ENCODE data around the gene TRPC4.

Gene TRPC4

GRCh38 chr13:37869506-37869755, 141 bp downstream of the TRPC4 start:
- H3K9ac ChIP-seq (ENCODE audit: low read length) = no peak overlapping the region
- H3K79me2 ChIP-seq (ENCODE audit: insufficient read depth, low read length) = no peaks in the 10 kb centered on the region
- H3K27ac ChIP-seq (ENCODE audit: low read depth, low read length) = no peak overlapping the region
- H3F3A ChIP-seq (ENCODE audit: insufficient read depth) = no peaks in the 10 kb centered on the region
- H3K4me3 ChIP-seq (ENCODE audit: insufficient read depth, low read length, poor library complexity, severe bottlenecking) = no peak overlapping the region
- H3K9me3 ChIP-seq (ENCODE audit: insufficient read depth, low read length) = no peaks in the 10 kb centered on the region
- no peak overlapping the region for H2AFZ ChIP-seq (ENCODE audit: low read depth, low read length, severe bottlenecking)
- TF ChIP-seq CTCF (IDR thresholded peaks at IDR 0.05; ENCODE audit: insufficient read depth, low read length, poor library complexity, severe bottlenecking) = no peak
- TF ChIP-seq EZH2phosphoT487 (conservative IDR thresholded peaks at IDR 0.05; ENCODE audit: low read length) = no peak
- H3K27me3 ChIP-seq (ENCODE audit: low read length) = no peaks in the 10 kb centered on the region
- H3K36me3 ChIP-seq (ENCODE audit: low read length) = no peaks in the 10 kb centered on the region
- no peaks in the 10 kb centered on the region for H4K20me1 ChIP-seq (ENCODE audit: low read depth, low read length)
- H3K4me2 ChIP-seq (ENCODE audit: low read depth, low read length, poor library complexity, severe bottlenecking) = no peak overlapping the region
- H3K9me2 ChIP-seq (replicated peaks; ENCODE audit: insufficient read depth, low read length) = no peaks in the 10 kb centered on the region

GRCh38 chr13:37868691-37869505, 674 bp downstream of the TRPC4 start:
- no peaks in the 10 kb centered on the region for H3F3A ChIP-seq (ENCODE audit: insufficient read depth)
- H3K9me3 ChIP-seq (ENCODE audit: insufficient read depth, low read length) = no peaks in the 10 kb centered on the region
- H3K9me2 ChIP-seq (replicated peaks; ENCODE audit: insufficient read depth, low read length) = no peaks in the 10 kb centered on the region
- H3K4me2 ChIP-seq (ENCODE audit: low read depth, low read length, poor library complexity, severe bottlenecking) = no peak overlapping the region
- H4K20me1 ChIP-seq (ENCODE audit: low read depth, low read length) = no peaks in the 10 kb centered on the region
- H3K36me3 ChIP-seq (ENCODE audit: low read length) = no peaks in the 10 kb centered on the region
- no peak overlapping the region for H3K9ac ChIP-seq (ENCODE audit: low read length)
- H3K27me3 ChIP-seq (ENCODE audit: low read length) = no peaks in the 10 kb centered on the region
- no peaks in the 10 kb centered on the region for H3K79me2 ChIP-seq (ENCODE audit: insufficient read depth, low read length)
- no peak for TF ChIP-seq CTCF (IDR thresholded peaks at IDR 0.05; ENCODE audit: insufficient read depth, low read length, poor library complexity, severe bottlenecking)
- no peak for TF ChIP-seq EZH2phosphoT487 (conservative IDR thresholded peaks at IDR 0.05; ENCODE audit: low read length)
- H3K27ac ChIP-seq (ENCODE audit: low read depth, low read length) = no peak overlapping the region
- H2AFZ ChIP-seq (ENCODE audit: low read depth, low read length, severe bottlenecking) = no peak overlapping the region
- H3K4me3 ChIP-seq (ENCODE audit: insufficient read depth, low read length, poor library complexity, severe bottlenecking) = no peak overlapping the region

DNA sequence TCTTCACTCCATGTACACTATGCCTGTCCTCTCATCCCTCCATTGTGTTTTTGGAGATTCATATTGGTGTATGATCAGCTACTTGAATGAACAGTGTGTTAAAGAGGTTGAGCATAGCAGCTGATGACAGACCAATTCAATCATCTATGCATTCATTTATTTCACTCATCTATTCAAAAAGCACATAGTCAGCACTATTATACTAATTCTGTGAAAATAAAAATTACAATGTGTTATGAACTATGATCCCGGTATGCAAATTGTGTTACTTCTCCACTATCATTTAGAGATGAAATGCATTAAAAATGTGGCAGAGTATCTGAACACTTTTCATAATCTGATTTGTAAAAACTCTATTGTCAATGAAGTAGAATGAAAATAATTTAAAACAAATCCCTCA, 5.9 kb downstream of the TRPC4 start:
- no peaks in the 10 kb centered on the region for H3K9me2 ChIP-seq (replicated peaks; ENCODE audit: insufficient read depth, low read length)
- TF ChIP-seq EZH2phosphoT487 (conservative IDR thresholded peaks at IDR 0.05; ENCODE audit: low read length) = no peak
- TF ChIP-seq CTCF (IDR thresholded peaks at IDR 0.05; ENCODE audit: insufficient read depth, low read length, poor library complexity, severe bottlenecking) = no peak
- H3K79me2 ChIP-seq (ENCODE audit: insufficient read depth, low read length) = no peaks in the 10 kb centered on the region

More for the DNA sequence above, 5.9 kb downstream of the TRPC4 start:
- Histone ChIP-seq H3K4me2 (ENCODE audit: low read depth, low read length, poor library complexity, severe bottlenecking) (no peak overlapping the region), H3K27ac (ENCODE audit: low read depth, low read length) (no peak overlapping the region), H3K27me3 (ENCODE audit: low read length) (no peaks in the 10 kb centered on the region), H3F3A (ENCODE audit: insufficient read depth) (no peaks in the 10 kb centered on the region), H2AFZ (ENCODE audit: low read depth, low read length, severe bottlenecking) (no peak overlapping the region), H4K20me1 (ENCODE audit: low read depth, low read length) (no peaks in the 10 kb centered on the region), H3K9me3 (ENCODE audit: insufficient read depth, low read length) (no peaks in the 10 kb centered on the region), H3K4me3 (ENCODE audit: insufficient read depth, low read length, poor library complexity, severe bottlenecking) (no peak overlapping the region), H3K9ac (ENCODE audit: low read length) (no peak overlapping the region), H3K36me3 (ENCODE audit: low read length) (no peaks in the 10 kb centered on the region)
